Uterus (tissue), 2 donors: ENCODE measurements around the gene DALRD3.

Experiments used
- POLR2A ChIP-seq, 2 donors: fragments of 450-650 bp; IDR thresholded peaks; one replicate each; pipeline ENCODE4 v1.6.1; 2016; ENCODE audit warnings: antibody characterized with exemption in 2 of 2, mild to moderate bottlenecking in 1 of 2, moderate library complexity in 1 of 2
- TF ChIP-seq, protein P1 (sequence below), 4 experiments: fragments of 200-600 bp in 2 of 4; fragments of 450-650 bp in 2 of 4; sonication (generic) in 2 of 4; IDR thresholded peaks; one replicate each; pipeline ENCODE4 v1.5.1; 2016 to 2019; ENCODE audit warnings: antibody characterized with exemption in 4 of 4, mild to moderate bottlenecking in 2 of 4, moderate library complexity in 1 of 4

DNA sequence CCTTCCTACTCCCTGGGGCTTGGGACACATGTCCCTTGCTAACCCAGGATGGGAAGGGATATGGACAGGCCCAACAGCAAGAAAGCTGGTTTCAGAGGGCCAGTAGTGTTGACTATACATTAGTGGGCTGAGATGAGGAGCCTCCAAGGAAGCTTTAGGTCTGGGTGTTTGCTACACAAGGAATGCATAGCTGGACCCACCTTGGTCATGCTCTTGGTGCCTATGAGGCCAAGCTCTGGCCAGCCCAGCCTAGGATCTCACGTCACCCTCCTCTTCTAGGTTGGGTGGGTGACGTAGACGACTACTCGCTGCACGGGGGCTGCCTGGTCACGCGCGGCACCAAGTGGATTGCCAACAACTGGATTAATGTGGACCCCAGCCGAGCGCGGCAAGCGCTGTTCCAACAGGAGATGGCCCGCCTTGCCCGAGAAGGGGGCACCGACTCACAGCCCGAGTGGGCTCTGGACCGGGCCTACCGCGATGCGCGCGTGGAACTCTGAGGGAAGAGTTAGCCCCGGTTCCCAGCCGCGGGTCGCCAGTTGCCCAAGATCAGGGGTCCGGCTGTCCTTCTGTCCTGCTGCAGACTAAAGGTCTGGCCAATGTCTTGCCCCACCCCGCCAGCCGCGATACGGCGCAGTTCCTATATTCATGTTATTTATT, 11.8 kb downstream of the DALRD3 start:
- no peak for TF ChIP-seq POLR2A (IDR thresholded peaks at IDR 0.05)
- TF ChIP-seq, protein P1, sequence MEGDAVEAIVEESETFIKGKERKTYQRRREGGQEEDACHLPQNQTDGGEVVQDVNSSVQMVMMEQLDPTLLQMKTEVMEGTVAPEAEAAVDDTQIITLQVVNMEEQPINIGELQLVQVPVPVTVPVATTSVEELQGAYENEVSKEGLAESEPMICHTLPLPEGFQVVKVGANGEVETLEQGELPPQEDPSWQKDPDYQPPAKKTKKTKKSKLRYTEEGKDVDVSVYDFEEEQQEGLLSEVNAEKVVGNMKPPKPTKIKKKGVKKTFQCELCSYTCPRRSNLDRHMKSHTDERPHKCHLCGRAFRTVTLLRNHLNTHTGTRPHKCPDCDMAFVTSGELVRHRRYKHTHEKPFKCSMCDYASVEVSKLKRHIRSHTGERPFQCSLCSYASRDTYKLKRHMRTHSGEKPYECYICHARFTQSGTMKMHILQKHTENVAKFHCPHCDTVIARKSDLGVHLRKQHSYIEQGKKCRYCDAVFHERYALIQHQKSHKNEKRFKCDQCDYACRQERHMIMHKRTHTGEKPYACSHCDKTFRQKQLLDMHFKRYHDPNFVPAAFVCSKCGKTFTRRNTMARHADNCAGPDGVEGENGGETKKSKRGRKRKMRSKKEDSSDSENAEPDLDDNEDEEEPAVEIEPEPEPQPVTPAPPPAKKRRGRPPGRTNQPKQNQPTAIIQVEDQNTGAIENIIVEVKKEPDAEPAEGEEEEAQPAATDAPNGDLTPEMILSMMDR (IDR thresholded peaks at IDR 0.05), result peak in 1 of 4 experiments; percentile 1
